Fibroblast of skin of left biceps (primary cell): Measurements from ENCODE around the gene PRKACA.

Experiments
- DNase-seq, 2 experiments: peaks; one replicate each; pipeline ENCODE4 v3.0.0-alpha.2; 2013; ENCODE audit warnings: low read depth in 2 of 2

PRKACA gene

DNA sequence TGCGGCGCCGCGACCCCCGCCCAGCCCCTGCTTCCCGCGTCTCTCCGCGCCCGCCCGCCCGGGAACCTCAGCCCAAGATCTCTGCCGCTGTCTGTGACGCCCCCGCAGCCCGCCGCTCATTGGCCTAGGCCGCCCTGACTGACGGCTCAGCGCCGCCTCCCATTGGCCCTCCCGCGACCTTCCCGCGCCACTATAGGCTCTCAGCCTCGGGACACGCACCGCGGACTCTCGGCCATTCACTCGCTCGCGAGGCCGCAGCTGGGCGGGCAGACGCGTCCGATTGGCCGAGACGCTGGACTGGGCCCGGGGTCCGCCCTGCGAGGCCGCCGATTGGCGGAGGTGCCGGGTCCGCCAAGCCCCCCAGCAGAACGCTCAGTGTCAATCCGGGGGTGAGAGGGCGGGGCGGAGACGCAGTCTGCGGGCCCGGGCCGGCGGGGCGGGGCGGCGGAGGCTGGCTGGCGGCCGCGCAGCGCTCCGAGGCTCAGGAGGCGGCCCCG is at the start of gene PRKACA:
Gene PRKACA, minus strand, starts transcription at position 95 of the 497 bp plus-strand sequence. CDS start 215 bp downstream, outside the sequence.
- peak; percentile 98 for DNase-seq

DNA sequence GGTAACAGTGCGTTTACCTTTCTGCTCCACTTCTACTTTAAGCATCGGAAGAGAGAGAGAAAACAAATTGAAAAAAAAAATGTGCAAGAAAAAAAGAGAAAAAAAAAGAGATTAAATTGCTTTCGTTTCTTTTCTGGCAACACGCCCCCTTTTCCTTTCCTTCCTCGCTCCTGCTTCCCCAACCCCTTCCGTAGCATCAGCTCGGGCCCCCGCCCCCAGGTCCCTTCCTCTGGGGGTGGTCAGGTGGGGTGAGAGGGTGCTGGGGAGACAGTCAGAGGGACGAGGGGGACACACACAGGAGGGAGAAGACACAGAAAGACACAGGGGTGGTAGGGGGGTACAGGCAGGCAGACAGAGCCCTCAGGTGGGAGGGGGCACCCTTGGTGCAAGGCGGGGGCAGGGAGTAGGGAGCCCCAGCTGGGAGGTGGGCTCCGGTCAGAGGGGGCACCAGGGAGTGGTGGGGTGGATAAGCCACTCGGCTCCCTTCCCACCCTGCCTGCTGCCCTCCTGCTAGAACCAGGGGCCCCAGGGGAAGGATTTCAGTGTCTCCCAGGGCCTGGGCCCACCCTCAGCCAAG is 49.5 kb upstream of the PRKACA start:
- DNase-seq, result no peak

DNA sequence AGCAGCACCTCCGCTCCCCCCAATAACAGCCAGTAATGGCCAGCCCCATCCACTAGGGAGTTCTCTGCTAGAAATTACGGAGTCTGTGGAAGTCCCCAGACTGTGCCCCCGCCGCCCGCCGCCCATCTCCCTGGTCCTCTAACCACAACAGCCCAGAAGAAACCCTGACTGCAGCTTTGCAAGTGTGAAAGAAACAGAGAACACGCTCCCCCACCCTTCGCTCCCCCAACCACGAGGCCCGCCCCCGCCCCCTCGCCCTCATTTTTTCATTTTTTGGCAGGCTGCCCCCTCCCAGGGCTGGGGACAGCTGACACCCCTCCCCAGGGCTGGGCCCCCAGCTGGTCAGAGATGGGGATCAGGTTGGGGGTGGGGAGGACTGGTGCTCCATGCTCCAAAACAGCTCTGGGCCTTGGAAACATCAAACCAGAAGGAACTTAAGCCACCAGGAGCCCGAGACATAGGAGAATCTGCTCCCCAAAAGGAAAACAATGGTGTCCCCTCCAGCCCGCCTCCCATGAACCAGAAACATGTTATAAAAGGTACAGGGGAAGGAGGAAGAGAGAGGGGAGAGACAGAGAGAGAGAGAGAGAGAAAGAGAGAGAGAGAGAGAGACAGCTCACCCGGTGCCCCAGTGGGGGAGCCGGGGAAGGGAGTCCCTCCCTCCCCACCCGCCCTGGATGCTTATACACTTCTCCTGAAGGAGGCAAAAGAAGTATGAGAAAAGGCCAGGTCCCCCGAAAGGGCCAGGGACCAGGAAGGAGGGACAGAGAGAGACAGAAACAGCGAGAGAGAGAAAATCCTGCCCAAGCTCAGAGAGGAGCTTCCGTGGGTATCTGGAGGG is 48.6 kb upstream of the PRKACA start:
- DNase-seq, result no peak

DNA sequence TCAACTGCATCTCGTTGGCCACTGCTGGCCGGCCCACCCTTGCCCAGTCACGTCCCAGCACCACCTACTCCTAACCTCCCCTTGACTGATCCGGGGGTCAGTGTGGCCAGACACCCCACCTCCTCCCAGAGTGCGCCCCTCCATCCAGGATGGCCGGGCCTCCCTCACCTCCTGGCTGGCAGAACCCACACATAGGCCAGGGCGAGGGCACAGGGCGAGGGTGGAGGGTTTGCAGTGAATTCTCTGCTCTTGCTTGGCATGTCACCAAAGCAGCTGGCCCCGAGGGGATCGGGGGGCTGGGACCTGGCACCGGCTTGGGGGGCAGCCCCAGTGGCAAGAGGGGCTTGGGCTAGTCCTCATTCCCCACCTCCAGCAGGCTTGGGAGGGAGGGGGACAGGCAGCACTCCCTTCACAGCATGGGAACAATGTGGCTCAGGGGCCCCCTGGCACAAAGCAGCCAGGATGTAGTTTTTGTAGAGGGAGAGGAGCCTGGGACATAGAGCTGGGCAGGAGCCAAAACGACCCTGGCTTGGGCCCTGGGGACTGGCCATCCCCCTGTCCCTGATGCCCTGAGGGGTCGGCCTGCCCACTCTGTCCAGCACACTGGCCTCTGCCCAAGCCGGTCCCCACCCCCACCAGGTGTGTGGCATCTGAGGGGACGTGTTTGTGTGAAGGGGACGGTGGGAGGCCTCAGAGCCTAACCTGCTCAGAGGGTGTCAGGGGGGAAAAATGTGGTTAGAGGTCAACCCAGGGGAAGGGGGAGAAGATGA is 47.3 kb upstream of the PRKACA start:
- no peak for DNase-seq

DNA sequence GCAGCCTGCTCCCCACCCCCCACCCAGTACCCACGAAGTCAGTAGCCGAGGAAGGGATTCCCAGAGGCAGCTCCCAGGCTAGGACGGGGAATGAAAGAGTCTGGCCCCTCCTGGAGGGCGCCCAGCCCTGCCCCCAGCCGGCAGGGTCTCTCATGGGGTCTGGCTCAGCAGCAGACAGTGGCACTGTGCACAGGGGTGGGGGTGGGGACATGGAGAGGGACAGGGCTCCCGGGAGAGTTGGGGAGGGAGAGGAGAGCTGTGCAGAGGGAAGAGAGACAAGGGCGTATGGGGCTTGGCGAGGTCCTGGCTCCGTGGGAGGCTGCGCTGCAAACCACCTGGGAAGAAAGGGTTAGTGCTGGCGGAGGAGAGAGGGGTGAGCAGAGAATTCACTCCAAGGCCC is 46.5 kb upstream of the PRKACA start:
- DNase-seq, result no peak

DNA sequence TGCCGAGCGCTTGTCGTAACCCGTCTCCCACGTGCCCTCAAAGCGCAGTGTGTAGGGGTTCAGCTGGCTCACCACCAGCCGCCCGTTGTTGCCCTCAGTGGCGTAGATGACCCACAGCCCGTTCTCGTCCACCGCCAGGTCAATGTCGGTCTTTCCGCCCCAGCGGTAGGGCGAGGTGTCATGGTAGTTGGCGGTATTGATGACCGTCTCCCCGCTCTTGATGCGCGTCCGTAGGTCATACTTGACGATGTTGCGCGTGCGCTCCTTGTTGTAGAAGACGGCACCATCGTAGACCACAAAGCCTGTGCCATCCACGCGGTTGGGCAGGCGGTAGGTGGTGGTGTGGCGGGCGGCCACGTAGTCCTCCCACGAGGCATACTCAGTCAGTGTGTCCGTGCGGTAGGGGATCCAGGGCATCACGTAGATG is 45.3 kb upstream of the PRKACA start:
- DNase-seq, result no peak

DNA sequence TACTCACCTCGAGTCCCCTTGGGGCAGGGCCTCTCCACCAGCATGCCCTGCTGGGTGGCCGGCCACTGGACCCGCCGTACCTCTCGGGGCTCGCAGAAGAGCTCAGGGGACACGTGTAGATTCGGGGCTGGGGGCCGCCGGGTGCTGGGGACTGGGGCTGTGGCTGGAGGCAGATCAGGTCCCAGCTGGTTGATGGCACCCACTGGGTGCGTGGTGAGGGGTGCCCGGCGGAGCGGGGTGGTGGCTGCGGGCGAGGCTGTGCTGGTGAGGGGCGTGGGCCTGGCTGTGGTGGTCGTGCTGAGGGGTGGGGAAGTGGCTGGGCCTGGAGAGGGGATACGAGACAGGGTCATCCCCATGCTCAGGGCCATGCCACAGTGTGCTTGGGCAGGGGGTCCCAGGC is 43.7 kb upstream of the PRKACA start:
- no peak for DNase-seq

DNA sequence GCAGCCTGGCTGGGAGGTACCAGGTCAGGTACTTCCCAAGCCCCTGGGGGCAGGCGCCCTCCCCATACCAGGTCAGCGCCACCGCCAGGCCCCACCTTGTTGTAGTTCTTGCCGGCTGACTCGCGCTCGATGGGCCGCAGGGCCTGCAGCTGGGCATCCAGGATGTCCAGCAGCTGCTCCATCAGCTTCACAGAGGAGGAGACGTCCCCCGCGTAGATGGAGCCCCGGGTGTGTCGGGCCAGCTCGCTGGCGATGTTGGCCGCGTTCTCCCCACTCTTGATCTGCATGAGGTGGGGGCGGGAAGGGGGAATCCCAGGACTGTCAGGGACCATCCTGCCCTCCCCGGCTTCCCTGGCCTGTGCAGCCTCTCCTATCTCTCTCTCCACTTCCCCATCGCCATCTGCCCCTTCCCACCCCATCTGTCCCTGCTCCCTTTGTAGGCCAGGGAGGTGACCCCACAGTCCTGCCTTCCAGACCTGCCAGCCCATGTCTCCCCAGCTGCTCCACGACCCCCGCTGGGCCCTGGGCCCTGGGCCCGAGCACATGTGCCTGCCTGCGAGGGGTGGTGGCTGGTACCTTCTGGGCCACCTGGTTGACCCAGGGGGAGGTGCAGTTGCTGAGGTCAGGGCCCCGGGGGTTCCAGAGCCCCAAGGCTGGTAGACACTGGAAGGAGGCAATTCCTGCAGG is 42.6 kb upstream of the PRKACA start:
- no peak for DNase-seq

DNA sequence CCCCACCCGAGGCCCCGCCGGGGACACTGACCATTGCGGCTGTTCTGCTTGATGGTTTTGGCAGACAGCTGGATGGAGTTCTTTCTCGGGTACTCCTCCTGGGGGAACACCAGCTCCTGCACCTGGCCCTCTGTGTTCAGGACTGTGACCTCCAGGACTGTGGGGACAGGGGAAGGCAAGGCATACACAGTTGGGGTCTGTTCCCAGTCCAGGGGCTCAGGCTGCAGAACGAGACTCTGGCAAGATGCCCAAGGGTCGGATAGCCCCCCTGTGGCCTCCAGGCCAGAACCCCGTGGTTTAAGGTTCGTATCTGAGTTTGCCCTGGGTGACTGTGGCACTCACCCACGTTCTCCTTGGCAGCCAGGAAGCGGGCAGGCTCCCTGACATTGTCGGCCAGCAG is 41.5 kb upstream of the PRKACA start:
- DNase-seq, result no peak

DNA sequence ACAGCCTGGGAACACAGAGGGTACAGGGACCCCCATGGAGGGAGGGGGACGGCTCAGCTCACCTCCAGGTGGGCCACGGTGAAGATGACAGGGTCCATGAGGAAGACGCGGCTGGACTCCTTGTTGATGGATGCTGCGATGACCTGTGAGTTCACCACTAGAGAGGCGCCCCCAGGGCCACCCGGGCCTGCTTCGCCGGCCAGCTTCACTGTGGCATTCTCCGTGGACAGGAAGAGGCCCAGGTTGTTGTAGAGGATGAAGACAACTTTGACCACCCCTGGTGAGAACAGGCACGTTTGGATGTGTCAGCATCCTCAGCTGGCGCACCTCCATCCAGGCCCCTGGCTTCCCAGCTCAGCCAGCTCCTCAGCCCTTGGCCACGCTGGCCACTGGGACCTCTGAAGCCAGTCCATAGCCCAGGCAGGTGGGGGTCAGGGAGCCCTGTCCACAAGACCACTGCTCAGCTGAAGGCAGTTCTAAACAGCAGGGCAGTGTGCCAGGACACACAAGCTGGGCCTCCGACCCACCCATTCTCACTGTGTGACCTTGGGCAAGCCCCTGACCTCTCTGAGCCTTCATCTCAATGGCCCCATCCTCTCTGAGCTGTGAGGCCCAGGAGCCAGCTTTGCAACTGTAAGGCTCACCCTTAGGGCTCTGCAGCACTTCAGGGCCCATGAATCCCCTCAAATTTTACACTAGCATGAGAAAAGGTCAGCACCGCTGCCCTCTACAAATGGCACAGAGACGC is 40.9 kb upstream of the PRKACA start:
- DNase-seq, result no peak

DNA sequence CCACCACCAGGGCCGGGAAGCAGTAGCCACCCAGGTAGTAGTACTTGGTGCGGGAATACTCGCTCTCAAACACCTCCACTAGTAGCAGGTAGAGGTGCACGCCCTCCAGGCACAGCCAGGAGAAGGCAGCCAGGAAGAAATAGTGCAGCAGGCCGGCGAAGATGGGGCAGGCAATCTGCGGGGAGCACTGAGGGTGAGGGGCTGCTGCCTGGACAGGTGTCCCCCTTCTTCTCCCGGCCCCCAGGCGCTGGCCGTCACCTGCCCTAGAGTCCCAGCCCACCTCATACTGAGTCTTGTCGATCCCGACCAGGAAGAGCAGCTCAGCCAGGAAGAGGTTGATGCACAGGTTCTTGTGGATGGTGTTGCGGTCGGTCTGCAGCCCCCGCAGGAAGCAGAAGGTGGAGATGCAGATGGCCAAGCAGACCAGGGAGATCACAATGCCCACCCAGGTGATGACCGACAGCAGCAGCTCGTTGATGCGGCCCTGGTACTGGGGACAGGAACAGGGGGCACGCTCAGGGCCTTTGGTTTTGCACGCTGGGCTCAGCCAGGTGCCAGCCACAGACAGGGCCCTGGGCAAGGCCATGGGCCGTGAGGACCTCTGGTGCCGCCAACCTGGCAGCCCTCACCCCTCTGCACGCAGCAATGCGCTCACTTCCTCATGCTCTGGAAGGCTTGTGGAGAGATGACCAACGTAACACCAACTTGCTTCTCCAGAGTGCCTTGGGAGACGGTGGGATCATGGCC is 39.6 kb upstream of the PRKACA start:
- DNase-seq, result no peak

DNA sequence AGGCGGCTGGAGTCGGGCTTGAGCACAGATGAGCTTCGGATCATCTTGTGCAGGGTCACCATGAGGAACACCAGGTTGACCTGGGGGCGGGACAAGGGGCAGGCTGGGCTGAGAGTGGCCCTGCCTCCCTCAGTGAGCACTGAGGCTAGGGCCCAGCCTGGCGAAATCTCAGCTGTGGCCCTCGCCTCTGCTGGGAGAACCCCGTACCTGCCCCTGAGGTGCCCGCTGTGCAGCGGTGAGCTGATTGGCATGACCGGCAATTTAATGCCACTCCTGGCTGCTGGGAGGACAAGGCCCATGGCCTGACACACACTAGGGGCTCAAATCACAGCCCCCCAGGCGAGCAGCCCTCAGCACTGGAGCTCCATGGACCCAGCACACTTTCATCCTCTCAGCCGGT is 38.6 kb upstream of the PRKACA start:
- DNase-seq, result no peak

DNA sequence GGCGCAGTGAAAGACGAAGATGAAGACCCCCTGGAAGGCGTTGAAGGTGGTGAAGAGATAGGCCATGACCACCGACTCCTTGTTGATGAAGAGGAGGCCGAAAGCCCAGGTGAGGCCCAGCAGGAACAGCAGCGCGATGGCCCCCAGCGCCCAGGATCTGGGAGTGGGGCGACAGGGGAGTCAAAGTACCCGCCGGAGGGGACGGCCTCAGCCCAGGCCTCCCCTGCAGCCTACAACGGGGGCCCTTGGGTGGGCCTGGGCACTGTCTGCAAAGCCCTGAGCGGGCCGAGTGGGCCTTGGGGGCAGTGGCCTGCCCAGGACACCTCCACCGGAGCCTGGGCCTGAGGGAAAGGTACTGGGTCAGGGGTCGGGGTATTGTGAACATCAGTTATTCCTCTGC is 37.8 kb upstream of the PRKACA start:
- no peak for DNase-seq

DNA sequence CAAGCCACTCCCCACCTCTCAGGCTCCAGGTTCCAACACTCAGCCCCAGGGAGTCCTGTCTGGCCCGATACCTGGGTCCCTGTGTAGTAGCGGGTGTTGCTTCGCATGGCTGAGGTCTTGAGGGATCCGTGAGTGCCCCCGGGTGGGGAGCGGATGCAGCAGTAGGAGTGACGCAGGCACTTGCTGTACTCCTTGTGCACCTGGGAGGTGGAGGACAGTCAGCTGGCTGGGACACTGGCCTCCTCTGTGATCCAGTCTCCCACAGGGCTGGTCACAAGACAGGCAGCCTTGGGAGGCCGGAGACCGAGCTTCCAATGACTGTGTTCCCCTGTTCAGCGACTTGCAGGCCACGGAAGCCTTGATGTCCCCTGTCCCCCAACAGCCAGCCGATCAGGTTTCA is 35.2 kb upstream of the PRKACA start:
- DNase-seq, result no peak

DNA sequence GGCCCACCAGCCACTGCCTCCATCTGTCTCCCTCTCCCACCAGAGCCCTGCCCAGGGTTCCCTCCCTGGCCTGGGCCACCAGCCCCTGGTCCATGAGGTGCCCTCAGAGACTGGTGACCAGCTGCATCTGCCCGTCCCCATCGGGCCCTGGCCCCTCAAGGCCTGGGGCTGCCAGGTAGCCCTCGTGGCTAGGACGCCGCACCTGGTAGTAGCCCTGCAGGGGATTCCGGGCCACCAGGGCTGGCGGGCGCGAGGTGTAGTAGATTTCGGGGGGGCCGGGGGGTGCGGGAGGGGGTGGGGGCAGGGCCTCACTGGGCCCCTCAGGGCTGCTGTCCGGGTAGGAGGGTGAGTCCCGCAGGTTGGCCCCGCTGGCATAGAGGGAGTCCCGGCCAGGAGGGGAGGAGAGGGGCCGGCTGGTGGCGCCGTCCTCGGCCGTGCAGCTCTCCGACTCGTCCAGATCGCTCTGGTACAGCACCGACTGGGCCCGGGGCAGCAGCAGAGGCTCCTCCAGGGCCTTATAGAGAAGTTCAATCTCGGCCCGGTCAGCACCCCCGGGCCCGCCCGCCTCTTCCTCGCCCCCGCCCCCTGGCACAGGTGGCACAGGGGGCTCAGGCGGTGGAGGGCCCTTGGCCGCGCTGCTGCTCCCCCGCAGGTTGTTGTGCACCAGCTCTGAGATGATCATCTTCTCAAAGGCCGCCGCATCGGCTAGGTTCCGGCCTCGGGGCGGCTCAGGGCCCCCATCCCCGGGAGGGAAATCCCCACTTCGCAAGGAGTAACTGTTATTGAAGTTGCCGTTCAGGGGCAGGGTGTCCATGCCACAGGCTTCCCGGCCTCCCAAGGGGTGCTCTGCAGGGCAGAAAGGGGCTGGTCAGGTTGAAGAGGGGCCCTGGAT is 33.5 kb upstream of the PRKACA start:
- DNase-seq, result no peak

DNA sequence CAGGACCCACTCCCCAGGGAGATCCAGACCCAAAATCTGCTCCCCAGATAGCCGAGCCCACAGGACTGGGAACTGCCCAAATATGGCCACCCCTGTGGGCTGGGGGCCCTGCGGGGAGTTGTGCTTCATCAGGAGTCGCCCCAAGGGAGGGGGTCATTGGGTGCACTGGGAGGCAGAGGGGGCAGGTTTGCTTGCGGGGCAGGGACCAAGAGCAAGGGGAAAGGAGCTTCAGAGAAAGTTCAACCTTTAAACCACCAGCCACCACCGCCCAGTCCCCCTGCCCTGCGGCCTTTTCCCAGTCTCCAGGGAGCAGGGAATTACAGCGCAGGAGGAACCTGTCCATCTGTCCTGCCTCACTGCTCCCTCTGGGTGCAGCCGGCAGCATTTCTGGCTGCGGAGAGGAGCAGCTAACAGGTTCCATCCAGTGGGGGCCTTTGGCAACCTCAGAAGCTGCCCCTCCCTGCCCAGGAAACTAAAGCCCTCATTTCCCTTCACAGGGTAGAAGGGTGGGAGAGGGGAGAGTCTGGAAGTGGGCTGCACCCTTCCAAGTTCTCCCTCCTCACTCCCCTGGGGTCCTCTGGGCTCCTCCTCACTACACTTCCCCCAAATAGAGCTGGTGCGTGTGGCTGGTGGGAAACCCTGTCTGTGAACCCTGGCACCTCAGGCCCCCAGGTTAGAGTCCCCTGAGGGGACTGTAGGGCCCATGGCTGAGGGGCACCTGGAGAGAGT is 32.6 kb upstream of the PRKACA start:
- DNase-seq, result no peak

DNA sequence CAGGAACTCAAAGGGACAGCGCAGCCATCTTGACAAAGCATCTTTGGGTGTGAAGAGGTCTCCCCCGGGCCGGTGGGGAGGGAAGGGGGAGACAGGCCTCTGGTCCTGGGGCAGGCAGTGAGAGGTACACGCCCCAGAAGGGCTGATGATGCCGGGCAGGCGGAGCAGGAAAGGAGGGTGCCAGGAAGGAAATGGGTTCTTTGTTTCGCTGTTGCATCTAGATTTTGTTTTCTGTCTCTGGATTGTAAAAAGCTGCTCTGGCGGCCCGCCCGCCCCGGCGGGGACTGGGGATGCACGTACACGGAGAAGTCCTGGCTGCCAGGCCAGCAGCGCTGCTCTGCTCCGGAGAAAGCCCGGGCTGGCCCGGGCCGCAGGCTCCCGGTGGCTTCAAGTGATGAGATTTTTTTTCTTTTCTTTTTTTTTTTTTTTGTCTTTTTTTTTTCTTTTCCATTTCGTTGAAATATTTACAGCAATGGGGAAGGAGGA is 32.0 kb upstream of the PRKACA start:
- peak in 1 of 2 experiments; percentile 8 for DNase-seq

DNA sequence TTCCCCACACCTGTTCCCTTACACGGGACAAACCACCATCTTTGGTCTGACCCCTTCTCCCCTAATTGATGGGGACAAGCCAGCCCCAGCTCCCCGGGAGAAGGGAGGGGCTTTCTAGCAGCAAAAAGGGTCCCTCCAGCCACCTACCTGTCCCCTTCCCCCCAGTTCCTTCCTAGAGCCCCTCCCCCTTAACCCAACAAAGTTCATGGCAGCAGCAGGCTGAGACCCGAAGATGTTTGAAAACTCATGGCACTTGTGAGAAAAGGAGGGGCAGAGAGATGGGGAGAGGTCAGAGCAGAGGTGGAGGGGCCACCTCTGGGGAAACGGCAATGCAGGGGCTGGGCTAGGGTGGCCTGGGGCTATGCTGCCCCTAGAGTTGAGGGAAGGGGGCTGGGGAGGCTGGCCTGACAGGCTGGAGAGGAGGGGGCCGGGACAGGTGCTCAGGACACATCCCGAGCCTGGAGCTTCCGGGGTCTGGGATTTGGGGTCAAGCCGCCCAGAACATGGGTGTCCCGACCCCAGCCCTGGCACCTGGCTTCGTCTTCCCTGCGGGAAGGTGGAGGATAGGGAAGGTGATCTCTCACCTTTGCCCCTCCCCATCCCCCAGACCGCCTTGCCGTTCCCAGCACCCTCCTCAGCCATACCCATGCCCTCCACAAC is 31.3 kb upstream of the PRKACA start:
- DNase-seq, result no peak
